Smooth muscle cell (in vitro differentiated cells): ENCODE measurements around the gene MDM1. TPM values are rescaled to one million over a fixed set of nuclear protein-coding genes. Genes with fewer than 3 reads are reported as not detected.

ENCODE experiments used
- DNase-seq: peaks from one replicate; lab custom pipeline; 2025; ENCODE audit not compliant: unreplicated experiment; lab: John Stamatoyannopoulos, UW
- H2AFZ ChIP-seq: fragments of 200-600 bp; sonication (generic); 2 replicates; pipeline ENCODE4 v1.6.0; 2016; ENCODE audit warnings: antibody characterized with exemption, low read depth, mild to moderate bottlenecking
- H3F3A ChIP-seq: fragments of 200-600 bp; sonication (generic); 2 replicates; pipeline ENCODE4 v1.6.0; 2017; ENCODE audit warnings: antibody characterized with exemption, low read depth
- H3K27ac ChIP-seq: fragments of 200-600 bp; sonication (generic); 2 replicates; pipeline ENCODE4 v1.5.1; 2016; ENCODE audit warnings: low read depth, mild to moderate bottlenecking
- H3K27me3 ChIP-seq: fragments of 200-600 bp; sonication (generic); 2 replicates; pipeline ENCODE4 v1.6.1; 2016; ENCODE audit warnings: low read depth, mild to moderate bottlenecking
- H3K36me3 ChIP-seq: fragments of 200-600 bp; sonication (generic); 2 replicates; pipeline ENCODE4 v1.5.1; 2016; ENCODE audit warnings: low read depth
- H3K4me1 ChIP-seq: fragments of 200-600 bp; sonication (generic); 2 replicates; pipeline ENCODE4 v1.5.1; 2016; ENCODE audit warnings: low read depth
- H3K4me2 ChIP-seq: fragments of 200-600 bp; sonication (generic); 2 replicates; pipeline ENCODE4 v1.6.0; 2016; ENCODE audit warnings: mild to moderate bottlenecking
- H3K4me3 ChIP-seq: fragments of 200-600 bp; sonication (generic); 2 replicates; pipeline ENCODE4 v1.5.1; 2016; ENCODE audit warnings: mild to moderate bottlenecking
- H3K79me2 ChIP-seq: fragments of 200-600 bp; sonication (generic); 2 replicates; pipeline ENCODE4 v1.6.0; 2016; ENCODE audit warnings: low read depth, mild to moderate bottlenecking
- H3K9ac ChIP-seq: fragments of 200-600 bp; sonication (generic); 2 replicates; pipeline ENCODE4 v1.6.0; 2016; ENCODE audit warnings: low read depth
- H3K9me3 ChIP-seq: fragments of 200-600 bp; sonication (generic); replicated peaks from 2 replicates; pipeline ENCODE4 v1.5.1; 2016; ENCODE audit warnings: low read depth
- H4K20me1 ChIP-seq: fragments of 200-600 bp; sonication (generic); 2 replicates; pipeline ENCODE4 v1.6.0; 2016; ENCODE audit warnings: low read depth
- WGBS: methylation state at CpG from one replicate; pipeline ENCODE4 v1.1.7; 2016; ENCODE audit warnings: low lambda C conversion rate; 5-methylcytosine and 5-hydroxymethylcytosine counted together
- polyA plus RNA-seq: library from polyadenylated mRNA; unstranded; fragments of >200 nt; fragmentation: Nextera tagmentation; extraction: Ambion mirVana; gene quantifications from 2 replicates; pipeline ENCODE4 v1.2.1, GENCODE V29; 2016
- total RNA-seq: library from RNA; depleted of rRNA; stranded (reverse); fragments of >200 nt; gene quantifications from 2 replicates; pipeline ENCODE4 v1.2.3, GENCODE V29; 2014
- TF ChIP-seq, protein P1 (sequence below): fragments of 200-600 bp; sonication (generic); IDR thresholded peaks from 2 replicates; pipeline ENCODE4 v1.5.1; 2017; ENCODE audit warnings: borderline replicate concordance, mild to moderate bottlenecking, antibody characterized with exemption; ENCODE audit not compliant: insufficient read depth, poor library complexity, severe bottlenecking

Gene MDM1
- total and polyA plus RNA-seq, 2 experiments from 2014 or later, result 5.4 to 15.9 TPM

DNA sequence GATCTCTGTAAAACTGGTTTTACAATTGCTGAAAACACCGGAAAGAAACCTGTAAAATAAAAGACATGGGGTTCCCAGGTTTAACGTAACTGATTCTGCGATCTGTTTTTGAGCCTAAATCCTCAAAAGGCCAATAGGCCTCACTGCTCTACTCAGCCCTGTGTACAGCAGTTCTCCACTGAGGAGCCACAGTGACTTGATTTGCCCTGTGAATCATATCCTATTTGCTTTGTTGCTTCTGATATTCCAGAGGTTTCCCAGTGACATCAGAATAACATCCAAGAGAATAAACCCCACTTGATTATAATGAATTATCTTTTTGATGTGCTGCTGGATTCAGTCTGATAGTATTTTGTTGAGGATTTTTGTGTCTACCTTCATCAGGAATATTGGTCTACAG is 27.5 kb downstream of the MDM1 start:
- Histone ChIP-seq H3K79me2 (no peaks in the 10 kb centered on the region), H2AFZ (no peak overlapping the region), H3K36me3 (no peaks in the 10 kb centered on the region), H3K27ac (no peak overlapping the region), H3K4me2 (no peak overlapping the region), H3K27me3 (no peaks in the 10 kb centered on the region), H3K4me3 (no peak overlapping the region), H3K9ac (no peak overlapping the region), H3K4me1 (no peaks in the 10 kb centered on the region), H4K20me1 (no peaks in the 10 kb centered on the region), H3F3A (no peaks in the 10 kb centered on the region), H3K9me3 (peaks cover 4% of the 10 kb centered on the region)
- WGBS, result 96% methylated on average over 3 of the region's 3 CpGs
- no peak for DNase-seq
- TF ChIP-seq, protein P1, sequence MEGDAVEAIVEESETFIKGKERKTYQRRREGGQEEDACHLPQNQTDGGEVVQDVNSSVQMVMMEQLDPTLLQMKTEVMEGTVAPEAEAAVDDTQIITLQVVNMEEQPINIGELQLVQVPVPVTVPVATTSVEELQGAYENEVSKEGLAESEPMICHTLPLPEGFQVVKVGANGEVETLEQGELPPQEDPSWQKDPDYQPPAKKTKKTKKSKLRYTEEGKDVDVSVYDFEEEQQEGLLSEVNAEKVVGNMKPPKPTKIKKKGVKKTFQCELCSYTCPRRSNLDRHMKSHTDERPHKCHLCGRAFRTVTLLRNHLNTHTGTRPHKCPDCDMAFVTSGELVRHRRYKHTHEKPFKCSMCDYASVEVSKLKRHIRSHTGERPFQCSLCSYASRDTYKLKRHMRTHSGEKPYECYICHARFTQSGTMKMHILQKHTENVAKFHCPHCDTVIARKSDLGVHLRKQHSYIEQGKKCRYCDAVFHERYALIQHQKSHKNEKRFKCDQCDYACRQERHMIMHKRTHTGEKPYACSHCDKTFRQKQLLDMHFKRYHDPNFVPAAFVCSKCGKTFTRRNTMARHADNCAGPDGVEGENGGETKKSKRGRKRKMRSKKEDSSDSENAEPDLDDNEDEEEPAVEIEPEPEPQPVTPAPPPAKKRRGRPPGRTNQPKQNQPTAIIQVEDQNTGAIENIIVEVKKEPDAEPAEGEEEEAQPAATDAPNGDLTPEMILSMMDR, result no peak

DNA sequence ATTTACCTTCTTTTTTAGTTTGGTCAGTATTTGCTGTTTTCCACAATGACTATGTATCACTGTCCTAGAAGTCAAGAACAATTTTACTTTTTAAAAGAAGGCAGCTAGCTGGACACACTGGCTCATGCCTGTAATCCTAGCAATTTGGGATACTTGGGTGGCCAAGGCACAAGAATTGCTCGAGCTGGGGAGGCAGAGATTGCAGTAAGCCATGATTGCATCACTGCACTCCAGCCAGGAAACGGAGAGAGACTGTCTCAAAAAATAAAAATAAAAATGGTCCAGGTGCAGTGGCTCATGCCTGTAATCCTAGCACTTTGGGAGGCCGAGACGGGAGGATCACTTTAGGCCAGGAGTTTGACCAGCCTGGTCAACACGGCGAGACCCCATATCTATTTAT is 28.3 kb downstream of the MDM1 start:
- no peaks in the 10 kb centered on the region for H3K79me2 ChIP-seq
- no peaks in the 10 kb centered on the region for H3K27me3 ChIP-seq
- WGBS, result 56% methylated on average over 6 of the region's 6 CpGs
- DNase-seq, result no peak
- no peak overlapping the region for H2AFZ ChIP-seq
- H3K27ac ChIP-seq, result no peak overlapping the region
- peak overlapping the region; percentile 51 for H3K4me2 ChIP-seq
- H3K4me3 ChIP-seq, result no peak overlapping the region
- no peaks in the 10 kb centered on the region for H3F3A ChIP-seq
- no peaks in the 10 kb centered on the region for H3K4me1 ChIP-seq
- H3K36me3 ChIP-seq, result no peaks in the 10 kb centered on the region
- peaks cover 5% of the 10 kb centered on the region for H3K9me3 ChIP-seq
- no peak overlapping the region for H3K9ac ChIP-seq
- TF ChIP-seq, protein P1, result no peak
- H4K20me1 ChIP-seq, result no peaks in the 10 kb centered on the region

- DNase-seq, result no peak
- WGBS, result 92% methylated on average over 4 of the region's 4 CpGs
- Histone ChIP-seq H4K20me1 (no peaks in the 10 kb centered on the region), H3F3A (no peaks in the 10 kb centered on the region), H3K36me3 (no peaks in the 10 kb centered on the region), H3K79me2 (no peaks in the 10 kb centered on the region), H3K9me3 (peaks cover 5% of the 10 kb centered on the region), H3K27me3 (no peaks in the 10 kb centered on the region), H3K9ac (no peak overlapping the region), H3K4me2 (no peak overlapping the region), H3K27ac (no peak overlapping the region), H3K4me3 (no peak overlapping the region), H3K4me1 (no peaks in the 10 kb centered on the region), H2AFZ (no peak overlapping the region)
- TF ChIP-seq, protein P1, result no peak
Observed at GRCh38 chr12:68297929-68298328, 34.2 kb downstream of the MDM1 start.

DNA sequence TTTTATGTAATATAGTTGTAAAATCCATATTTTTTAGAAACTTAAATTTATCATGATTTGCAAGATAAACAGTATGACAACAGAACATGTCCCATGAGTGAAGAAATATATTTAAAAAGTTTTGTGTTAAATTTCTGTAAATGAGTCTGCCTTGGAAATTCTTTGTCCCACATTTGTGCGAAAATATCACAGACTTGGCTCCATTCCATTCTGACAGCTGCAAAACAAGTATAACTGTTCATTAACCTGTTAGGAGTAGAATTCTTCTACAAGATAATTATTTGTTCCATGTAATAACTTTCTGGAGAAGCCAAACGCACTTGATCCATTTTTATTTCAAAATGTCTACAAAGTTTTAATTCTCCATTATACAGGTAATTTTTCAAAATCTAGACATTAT is 37.9 kb downstream of the MDM1 start:
- TF ChIP-seq, protein P1, result no peak
- H3K9me3 ChIP-seq, result no peaks in the 10 kb centered on the region
- no peak overlapping the region for H3K27ac ChIP-seq
- H3K79me2 ChIP-seq, result no peaks in the 10 kb centered on the region
- no peaks in the 10 kb centered on the region for H4K20me1 ChIP-seq
- 91% methylated on average over 2 of the region's 2 CpGs for WGBS
- H3K27me3 ChIP-seq, result no peaks in the 10 kb centered on the region
- no peaks in the 10 kb centered on the region for H3K4me1 ChIP-seq
- no peak overlapping the region for H3K4me3 ChIP-seq
- H3K4me2 ChIP-seq, result no peak overlapping the region
- H3F3A ChIP-seq, result no peaks in the 10 kb centered on the region
- no peak for DNase-seq
- H3K9ac ChIP-seq, result no peak overlapping the region
- no peak overlapping the region for H2AFZ ChIP-seq
- no peaks in the 10 kb centered on the region for H3K36me3 ChIP-seq
